SU-DHL-6 (cell line): ENCODE results near the gene ARPC1A.
"Not testable (repeated sequence)": the region's sequence is repeated elsewhere in the genome, so short reads cannot be mapped to it uniquely, and the experiment has no call there.

Experiments used
- H2AFZ ChIP-seq: fragments of 200-600 bp; sonication (generic); 2 replicates; pipeline ENCODE4 v1.6.1; 2014; ENCODE audit warnings: low read depth, mild to moderate bottlenecking, moderate library complexity, mixed read lengths, antibody characterized with exemption, low read length; ENCODE audit not compliant: severe bottlenecking
- H3F3A ChIP-seq: fragments of 200-600 bp; shearing (Covaris generic); 2 replicates; pipeline ENCODE4 v1.6.0; 2016; ENCODE audit warnings: antibody characterized with exemption, mild to moderate bottlenecking; ENCODE audit not compliant: insufficient read depth
- H3K27ac ChIP-seq: fragments of 200-600 bp; sonication (generic); 2 replicates; pipeline ENCODE4 v1.5.1; 2016; ENCODE audit warnings: low read depth, mild to moderate bottlenecking, low read length, moderate library complexity, mixed read lengths
- H3K27me3 ChIP-seq: fragments of 200-600 bp; sonication (generic), shearing (Covaris generic); 2 replicates; pipeline ENCODE4 v1.6.0; 2014; ENCODE audit warnings: mild to moderate bottlenecking, low read length
- H3K36me3 ChIP-seq: fragments of 200-600 bp; sonication (generic); 2 replicates; pipeline ENCODE4 v1.6.1; 2014; ENCODE audit warnings: mild to moderate bottlenecking, low read length, mixed read lengths
- H3K4me2 ChIP-seq: fragments of 300-600, 200-600 bp; shearing (Covaris generic), sonication (generic); 2 replicates; pipeline ENCODE4 v1.6.0; 2014; ENCODE audit warnings: low read length, low read depth, mild to moderate bottlenecking; ENCODE audit not compliant: poor library complexity, severe bottlenecking
- H3K4me3 ChIP-seq: fragments of 200-600 bp; sonication (generic); 2 replicates; pipeline ENCODE4 v1.5.1; 2014; ENCODE audit warnings: antibody characterized with exemption, low read length, mild to moderate bottlenecking, mixed read lengths; ENCODE audit not compliant: insufficient read depth, poor library complexity, severe bottlenecking
- H3K79me2 ChIP-seq: fragments of 200-600 bp; sonication (generic); 2 replicates; pipeline ENCODE4 v1.6.1; 2014; ENCODE audit warnings: mild to moderate bottlenecking, low read length, moderate library complexity; ENCODE audit not compliant: insufficient read depth
- H3K9ac ChIP-seq: fragments of 200-600 bp; sonication (generic); 2 replicates; pipeline ENCODE4 v1.7.0; 2014; ENCODE audit warnings: mild to moderate bottlenecking, low read length
- H3K9me2 ChIP-seq: fragments of 200-600 bp; sonication (generic); replicated peaks from 2 replicates; pipeline ENCODE4 v1.6.1; 2014; ENCODE audit warnings: low read length; ENCODE audit not compliant: insufficient read depth
- H3K9me3 ChIP-seq: fragments of 200-600 bp; sonication (generic); 2 replicates; pipeline ENCODE4 v1.6.1; 2014; ENCODE audit warnings: low read length, mixed read lengths; ENCODE audit not compliant: insufficient read depth
- H4K20me1 ChIP-seq: fragments of 200-600 bp; sonication (generic); 2 replicates; pipeline ENCODE4 v1.6.1; 2014; ENCODE audit warnings: low read depth, mild to moderate bottlenecking, antibody characterized with exemption, low read length, moderate library complexity, mixed read lengths
- EZH2phosphoT487 ChIP-seq: fragments of 200-600 bp; sonication (generic), shearing (Covaris generic); conservative IDR thresholded peaks from 2 replicates; pipeline ENCODE4 v1.6.1; 2018; ENCODE audit warnings: mild to moderate bottlenecking, antibody characterized with exemption, low read length, moderate library complexity, mixed read lengths
- TF ChIP-seq, protein P1 (sequence below): fragments of 200-600 bp; sonication (generic); IDR thresholded peaks from one replicate; pipeline ENCODE4 v1.5.1; 2017; ENCODE audit warnings: antibody characterized with exemption, mild to moderate bottlenecking, low read length, moderate library complexity; ENCODE audit not compliant: insufficient read depth, poor library complexity, severe bottlenecking

Gene ARPC1A

DNA sequence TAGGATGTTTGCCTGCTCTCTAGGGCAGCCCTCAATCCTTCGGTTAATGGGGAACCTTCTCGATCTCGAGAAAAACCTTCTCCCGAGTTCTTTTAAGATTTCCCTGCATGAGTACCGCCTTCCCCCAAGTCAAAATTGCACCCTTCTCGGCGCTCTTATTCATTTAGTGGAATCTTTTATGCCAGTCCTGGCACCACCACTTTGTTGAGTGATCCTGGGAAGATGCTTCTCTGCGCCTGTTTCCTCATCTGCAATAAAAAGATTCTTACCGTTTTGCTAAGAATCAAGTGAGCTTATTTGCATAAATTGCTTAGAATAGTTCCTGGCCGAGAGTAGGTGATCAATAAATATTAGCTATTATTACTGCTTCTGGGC is 697 bp downstream of the ARPC1A start:
- H3K27ac ChIP-seq: peak overlapping the region; percentile 42; the same call in 1 of the 2 replicates
- peak overlapping the region; percentile 69 for H2AFZ ChIP-seq
- TF ChIP-seq, protein P1, sequence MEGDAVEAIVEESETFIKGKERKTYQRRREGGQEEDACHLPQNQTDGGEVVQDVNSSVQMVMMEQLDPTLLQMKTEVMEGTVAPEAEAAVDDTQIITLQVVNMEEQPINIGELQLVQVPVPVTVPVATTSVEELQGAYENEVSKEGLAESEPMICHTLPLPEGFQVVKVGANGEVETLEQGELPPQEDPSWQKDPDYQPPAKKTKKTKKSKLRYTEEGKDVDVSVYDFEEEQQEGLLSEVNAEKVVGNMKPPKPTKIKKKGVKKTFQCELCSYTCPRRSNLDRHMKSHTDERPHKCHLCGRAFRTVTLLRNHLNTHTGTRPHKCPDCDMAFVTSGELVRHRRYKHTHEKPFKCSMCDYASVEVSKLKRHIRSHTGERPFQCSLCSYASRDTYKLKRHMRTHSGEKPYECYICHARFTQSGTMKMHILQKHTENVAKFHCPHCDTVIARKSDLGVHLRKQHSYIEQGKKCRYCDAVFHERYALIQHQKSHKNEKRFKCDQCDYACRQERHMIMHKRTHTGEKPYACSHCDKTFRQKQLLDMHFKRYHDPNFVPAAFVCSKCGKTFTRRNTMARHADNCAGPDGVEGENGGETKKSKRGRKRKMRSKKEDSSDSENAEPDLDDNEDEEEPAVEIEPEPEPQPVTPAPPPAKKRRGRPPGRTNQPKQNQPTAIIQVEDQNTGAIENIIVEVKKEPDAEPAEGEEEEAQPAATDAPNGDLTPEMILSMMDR: no peak
- no peak for TF ChIP-seq EZH2phosphoT487
- H3F3A ChIP-seq: peaks cover 7% of the 10 kb centered on the region; the same call in 1 of the 2 replicates
- H3K4me3 ChIP-seq: peak overlapping the region; percentile 81
- H3K9me3 ChIP-seq: no peaks in the 10 kb centered on the region
- H3K9me2 ChIP-seq: no peaks in the 10 kb centered on the region
- H3K9ac ChIP-seq: peak overlapping the region; percentile 95
- H3K27me3 ChIP-seq: no peaks in the 10 kb centered on the region
- no peaks in the 10 kb centered on the region for H3K36me3 ChIP-seq
- H3K4me2 ChIP-seq: peak overlapping the region; percentile 85
- H4K20me1 ChIP-seq: peaks cover 17% of the 10 kb centered on the region; the same call in 1 of the 2 replicates
- peaks cover 65% of the 10 kb centered on the region for H3K79me2 ChIP-seq

DNA sequence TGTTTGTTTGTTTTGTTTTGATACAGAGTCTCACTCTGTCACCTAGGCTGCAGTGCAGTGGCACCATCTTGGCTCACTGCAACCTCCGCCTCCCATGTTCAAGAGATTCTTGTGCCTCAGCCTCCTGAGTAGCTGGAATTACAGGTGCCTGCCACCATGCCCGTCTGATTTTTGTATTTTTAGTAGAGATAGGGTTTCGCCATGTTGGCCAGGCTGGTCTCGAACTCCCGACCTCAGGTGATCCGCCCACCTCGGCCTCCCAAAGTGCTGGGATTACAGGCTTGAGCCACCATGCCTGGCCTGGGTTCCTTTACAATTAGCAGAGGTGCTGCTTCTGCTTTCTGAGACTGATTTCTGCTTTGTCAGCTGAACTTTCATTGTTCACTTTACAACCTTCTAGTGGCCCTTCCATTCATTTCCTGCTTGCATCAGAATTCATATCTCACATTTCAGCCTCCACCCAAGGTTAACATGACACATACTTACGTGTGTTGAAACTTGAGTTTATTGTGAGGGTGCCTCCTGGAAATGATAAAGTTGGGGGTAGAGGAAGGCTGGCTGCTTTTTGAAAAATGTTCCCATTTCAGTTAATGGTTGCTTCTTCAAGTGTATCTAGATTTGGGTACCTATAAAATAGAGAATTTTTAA is 4.7 kb downstream of the ARPC1A start:
- H3K4me2 ChIP-seq, H3K9me3 ChIP-seq, H3K9me2 ChIP-seq, H3K9ac ChIP-seq, H3K27ac ChIP-seq, H3F3A ChIP-seq, H2AFZ ChIP-seq, H3K27me3 ChIP-seq, H3K4me3 ChIP-seq, H3K36me3 ChIP-seq: not testable (repeated sequence)
- H3K79me2 ChIP-seq: peaks cover 87% of the 10 kb centered on the region
- H4K20me1 ChIP-seq: peaks cover 24% of the 10 kb centered on the region; the same call in 1 of the 2 replicates

DNA sequence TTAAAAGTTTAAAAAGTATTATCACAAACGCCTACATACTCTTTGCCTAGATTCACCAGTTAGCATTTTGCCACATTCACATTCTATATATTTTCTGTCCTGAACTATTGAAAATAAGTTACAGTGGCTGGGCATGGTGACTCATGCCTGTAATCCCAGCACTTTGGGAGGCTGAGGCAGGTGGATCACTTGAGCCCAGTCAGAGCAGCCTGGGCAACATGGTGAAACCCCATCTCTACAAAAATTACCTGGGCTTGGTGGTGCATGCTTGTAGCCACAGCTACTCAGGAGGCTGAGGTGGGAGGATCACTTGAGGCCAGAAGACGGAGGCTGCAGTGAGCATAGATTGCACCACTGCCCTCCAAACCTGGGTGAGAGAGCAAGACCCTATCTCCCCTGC is 5.3 kb downstream of the ARPC1A start:
- Histone ChIP-seq H3K36me3 (peaks cover 10% of the 10 kb centered on the region), H3K4me2 (no peak overlapping the region), H3K9me3 (no peaks in the 10 kb centered on the region), H3K79me2 (peaks cover 83% of the 10 kb centered on the region), H3K4me3 (no peak overlapping the region), H4K20me1 (peaks cover 24% of the 10 kb centered on the region; the same call in 1 of the 2 replicates), H3K9me2 (no peaks in the 10 kb centered on the region), H3K9ac (no peak overlapping the region), H2AFZ (no peak overlapping the region), H3F3A (peaks cover 7% of the 10 kb centered on the region; the same call in 1 of the 2 replicates), H3K27me3 (no peaks in the 10 kb centered on the region), H3K27ac (no peak overlapping the region)
- TF ChIP-seq, protein P1: no peak
- no peak for TF ChIP-seq EZH2phosphoT487

DNA sequence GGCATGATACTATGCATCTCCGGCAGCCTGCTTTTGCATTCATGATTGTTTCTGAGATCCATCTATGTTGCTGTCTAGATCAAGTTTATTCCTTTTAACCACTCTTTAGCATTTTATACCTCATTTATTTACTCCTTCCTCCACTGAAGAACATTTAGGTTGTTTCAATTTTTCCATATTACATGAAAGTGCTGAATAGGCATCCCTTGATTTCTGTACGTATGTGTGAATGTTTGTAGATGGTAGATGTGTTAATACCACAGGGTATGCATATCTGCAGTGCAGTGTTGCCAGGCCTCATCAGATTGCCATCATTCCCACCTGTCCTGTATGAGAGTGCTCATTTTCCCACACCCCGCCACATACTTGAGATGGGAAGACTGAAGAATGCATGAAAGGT is 13.9 kb downstream of the ARPC1A start:
- TF ChIP-seq, protein P1: no peak
- no peak for TF ChIP-seq EZH2phosphoT487
- H3K4me3 ChIP-seq: no peak overlapping the region
- H3K27me3 ChIP-seq: no peaks in the 10 kb centered on the region
- no peaks in the 10 kb centered on the region; the same call in 1 of the 2 replicates for H3K79me2 ChIP-seq
- no peak overlapping the region for H3K9ac ChIP-seq
- no peak overlapping the region for H2AFZ ChIP-seq
- H3K4me2 ChIP-seq: no peak overlapping the region
- peaks cover 58% of the 10 kb centered on the region for H3K36me3 ChIP-seq
- no peaks in the 10 kb centered on the region for H3K9me3 ChIP-seq
- H4K20me1 ChIP-seq: 0 out of 2 replicates have a peak, but pooled peaks cover 5% of the 10 kb centered on the region
- H3F3A ChIP-seq: no peaks in the 10 kb centered on the region
- no peaks in the 10 kb centered on the region for H3K9me2 ChIP-seq
- H3K27ac ChIP-seq: no peak overlapping the region
